WTC11 (cell line): ENCODE measurements around the gene CTSA. TPM values are rescaled to one million over a fixed set of nuclear protein-coding genes. Genes with fewer than 3 reads are reported as not detected.

Source experiments
- ATAC-seq: fragments of 200-7000 bp; cut with Tn5 transposase; 2 replicates; pipeline ENCODE4 v1.10.0; 2021; ENCODE audit warnings: mild to moderate bottlenecking, moderate library complexity
- CTCF ChIA-PET: fragments of 300-600 bp; sonication (Branson Sonifier 250); formaldehyde crosslinking; loops from one replicate; lab custom pipeline; 2021; ENCODE audit warnings: antibody characterized with exemption; lab: Charles Lee
- POLR2A ChIA-PET: fragments of 350-600 bp; sonication (Branson Sonifier 250); formaldehyde crosslinking; loops from one replicate; lab custom pipeline; 2021; ENCODE audit warnings: antibody characterized with exemption; lab: Charles Lee
- DNase-seq: peaks from one replicate; pipeline ENCODE4 v3.0.0; 2021; ENCODE audit warnings: low spot score
- H3K27ac Mint-ChIP-seq: 2 replicates; pipeline ENCODE4 v1.8.0; 2021; ENCODE audit warnings: mixed read lengths
- H3K27me3 Mint-ChIP-seq: 2 replicates; pipeline ENCODE4 v1.8.0; 2021; ENCODE audit warnings: low read depth, mild to moderate bottlenecking, moderate library complexity, mixed read lengths
- H3K36me3 Mint-ChIP-seq: 2 replicates; pipeline ENCODE4 v1.8.0; 2021; ENCODE audit warnings: mixed read lengths
- H3K4me1 Mint-ChIP-seq: 2 replicates; pipeline ENCODE4 v1.8.0; 2022; ENCODE audit warnings: mixed read lengths
- H3K4me3 Mint-ChIP-seq: 2 replicates; pipeline ENCODE4 v1.8.0; 2021; ENCODE audit warnings: mild to moderate bottlenecking, moderate library complexity, mixed read lengths
- H3K9me3 Mint-ChIP-seq: 2 replicates; pipeline ENCODE4 v1.8.0; 2021; ENCODE audit warnings: mixed read lengths
- ATF1 ChIP-seq: sonication (generic); formaldehyde crosslinking; IDR thresholded peaks from 2 replicates; pipeline ENCODE4 v1.8.1; 2023; ENCODE audit warnings: mild to moderate bottlenecking, moderate library complexity, missing genetic modification reagents
- CREM ChIP-seq: sonication (generic); formaldehyde crosslinking; IDR thresholded peaks from 2 replicates; pipeline ENCODE4 v1.8.1; 2022; ENCODE audit warnings: mild to moderate bottlenecking, missing genetic modification reagents, moderate library complexity
- IRF1 ChIP-seq: sonication (generic); formaldehyde crosslinking; IDR thresholded peaks from 2 replicates; pipeline ENCODE4 v1.8.0; 2023; ENCODE audit warnings: missing genetic modification reagents
- JAZF1 ChIP-seq: fragments of 250-450 bp; sonication (Bioruptor Pico); IDR thresholded peaks from 2 replicates; pipeline ENCODE4 v1.9.0; 2021; ENCODE audit warnings: moderate library complexity, mild to moderate bottlenecking, inconsistent platforms
- JUN ChIP-seq: sonication (generic); formaldehyde crosslinking; IDR thresholded peaks from 2 replicates; pipeline ENCODE4 v1.8.0; 2023; ENCODE audit warnings: mild to moderate bottlenecking, missing genetic modification reagents
- KAT7 ChIP-seq: sonication (generic); formaldehyde crosslinking; IDR thresholded peaks from 2 replicates; pipeline ENCODE4 v1.8.1; 2023; ENCODE audit warnings: missing genetic modification reagents, mild to moderate bottlenecking, borderline replicate concordance
- MAX ChIP-seq: sonication (generic); formaldehyde crosslinking; IDR thresholded peaks from 2 replicates; pipeline ENCODE4 v1.8.0; 2022; ENCODE audit warnings: mild to moderate bottlenecking, missing genetic modification reagents
- MXD4 ChIP-seq: fragments of 250-450 bp; sonication (Bioruptor Pico); IDR thresholded peaks from 2 replicates; pipeline ENCODE4 v1.8.0; 2021; ENCODE audit warnings: mild to moderate bottlenecking, moderate library complexity, borderline replicate concordance
- NFYB ChIP-seq: sonication (generic); formaldehyde crosslinking; conservative IDR thresholded peaks from 2 replicates; pipeline ENCODE4 v1.8.0; 2022; ENCODE audit warnings: low read depth, missing genetic modification reagents
- ZBTB21 ChIP-seq: sonication (generic); formaldehyde crosslinking; IDR thresholded peaks from 2 replicates; pipeline ENCODE4 v1.8.1; 2023; ENCODE audit warnings: mild to moderate bottlenecking, missing genetic modification reagents, borderline replicate concordance
- ZNF138 ChIP-seq: sonication (generic); formaldehyde crosslinking; conservative IDR thresholded peaks from 2 replicates; pipeline ENCODE4 v1.8.1; 2022; ENCODE audit warnings: mild to moderate bottlenecking, moderate library complexity, missing genetic modification reagents
- ZNF232 ChIP-seq: sonication (generic); formaldehyde crosslinking; IDR thresholded peaks from 2 replicates; pipeline ENCODE4 v1.8.0; 2022; ENCODE audit warnings: mild to moderate bottlenecking, missing genetic modification reagents
- ZNF423 ChIP-seq: fragments of 250-450 bp; sonication (Bioruptor Pico); IDR thresholded peaks from 2 replicates; pipeline ENCODE4 v2.1.2; 2022; ENCODE audit warnings: mild to moderate bottlenecking, moderate library complexity
- ZNF671 ChIP-seq: fragments of 250-450 bp; sonication (Bioruptor Pico); IDR thresholded peaks from 2 replicates; pipeline ENCODE4 v1.8.0; 2021; ENCODE audit warnings: mild to moderate bottlenecking
- total RNA-seq: library from RNA; stranded (reverse); gene quantifications from 3 replicates; pipeline ENCODE4 v1.2.3, GENCODE V29; 2021
- TF ChIP-seq, protein P1 (sequence below): sonication (generic); formaldehyde crosslinking; IDR thresholded peaks from 2 replicates; pipeline ENCODE4 v1.8.1; 2022; ENCODE audit warnings: low read depth, mild to moderate bottlenecking, moderate library complexity, missing genetic modification reagents, borderline replicate concordance
- TF ChIP-seq, protein P2 (sequence below): sonication (generic); formaldehyde crosslinking; IDR thresholded peaks from 2 replicates; pipeline ENCODE4 v1.8.1; 2023; ENCODE audit warnings: mild to moderate bottlenecking, missing genetic modification reagents, moderate library complexity
- TF ChIP-seq, protein P3 (sequence below): fragments of 250-450 bp; sonication (Bioruptor Pico); IDR thresholded peaks from 2 replicates; pipeline ENCODE4 v1.9.0; 2021; ENCODE audit warnings: mild to moderate bottlenecking
- TF ChIP-seq, protein P4 (sequence below): sonication (generic); formaldehyde crosslinking; conservative IDR thresholded peaks from 2 replicates; pipeline ENCODE4 v1.8.1; 2022; ENCODE audit warnings: mild to moderate bottlenecking, missing genetic modification reagents
- TF ChIP-seq, protein P5 (sequence below): fragments of 250-450 bp; sonication (Bioruptor Pico); conservative IDR thresholded peaks from 2 replicates; pipeline ENCODE4 v1.9.0; 2021; ENCODE audit warnings: mild to moderate bottlenecking
- TF ChIP-seq, protein P6 (sequence below): sonication (generic); formaldehyde crosslinking; IDR thresholded peaks from 2 replicates; pipeline ENCODE4 v1.8.0; 2022; ENCODE audit warnings: mild to moderate bottlenecking, missing genetic modification reagents

The CTSA gene
- total RNA-seq, 1 experiment from 2014 or later = 48.3 TPM

DNA sequence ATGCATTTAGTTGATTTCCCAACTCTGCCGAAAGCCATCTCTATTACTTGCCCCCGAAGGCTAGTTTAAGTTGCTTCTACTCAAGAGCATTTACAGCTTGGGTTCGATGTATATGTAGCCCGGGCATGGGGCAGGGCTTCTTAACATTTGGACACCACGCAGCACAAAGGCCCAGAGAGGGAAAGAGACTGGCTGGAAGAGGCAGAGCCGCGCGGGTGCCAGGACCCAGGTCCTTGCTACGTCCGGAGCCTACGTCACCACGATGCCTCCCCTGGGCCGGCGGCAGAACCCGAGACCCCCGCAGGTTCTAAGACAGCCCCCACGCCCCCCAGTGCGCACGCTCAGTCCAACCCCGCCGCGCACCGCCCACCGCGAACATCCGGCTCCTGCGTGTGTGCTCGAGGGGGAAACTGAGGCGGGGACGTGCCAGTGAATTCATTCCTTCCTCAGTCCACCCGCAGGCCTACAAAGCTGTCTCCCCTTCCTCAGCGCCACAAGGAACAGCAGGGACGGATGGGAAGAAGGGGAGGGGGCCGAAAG, 43.0 kb downstream of the CTSA start:
- Mint-ChIP-seq H3K9me3 (no peaks in the 10 kb centered on the region), H3K36me3 (peaks cover 18% of the 10 kb centered on the region), H3K4me1 (peaks cover 40% of the 10 kb centered on the region), H3K4me3 (peak overlapping the region; percentile 96), H3K27me3 (no peaks in the 10 kb centered on the region)
- ChIA-PET CTCF (interaction anchor here (0.6 to 5.0 kb wide), 26 partner anchors 10 to 571 kb away, joined by 3 to 48 read pairs (median 4); partner anchors contain the start of genes CTSA, NEURL2, PLTP and SYS1), POLR2A (interaction anchor here (0.6 to 3.4 kb wide), 19 partner anchors 8 to 135 kb away, joined by 3 to 43 read pairs (median 4); partner anchors contain the start of genes CTSA, NEURL2, PLTP and SNX21)
- ATAC-seq = peak; percentile 15
- TF ChIP-seq, protein P1, sequence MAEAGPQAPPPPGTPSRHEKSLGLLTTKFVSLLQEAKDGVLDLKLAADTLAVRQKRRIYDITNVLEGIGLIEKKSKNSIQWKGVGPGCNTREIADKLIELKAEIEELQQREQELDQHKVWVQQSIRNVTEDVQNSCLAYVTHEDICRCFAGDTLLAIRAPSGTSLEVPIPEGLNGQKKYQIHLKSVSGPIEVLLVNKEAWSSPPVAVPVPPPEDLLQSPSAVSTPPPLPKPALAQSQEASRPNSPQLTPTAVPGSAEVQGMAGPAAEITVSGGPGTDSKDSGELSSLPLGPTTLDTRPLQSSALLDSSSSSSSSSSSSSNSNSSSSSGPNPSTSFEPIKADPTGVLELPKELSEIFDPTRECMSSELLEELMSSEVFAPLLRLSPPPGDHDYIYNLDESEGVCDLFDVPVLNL = no peak
- TF ChIP-seq ZNF232 (CRISPR knock-in tag) (0 out of 2 replicates have a peak, but pooled peaks have one; percentile 25), ZBTB21 (CRISPR knock-in tag) (peak; percentile 81; the same call in 1 of the 2 replicates), ZNF138 (CRISPR knock-in tag) (0 out of 2 replicates have a peak, but pooled peaks have one; percentile 28), IRF1 (CRISPR knock-in tag) (peak; percentile 9; the same call in 1 of the 2 replicates), NFYB (CRISPR knock-in tag) (0 out of 2 replicates have a peak, but pooled peaks have one; percentile 13), CREM (peak; percentile 18; the same call in 1 of the 2 replicates), ZNF671 (0 out of 2 replicates have a peak, but pooled peaks have one; percentile 13), JUN (no peak), ZNF423 (CRISPR knock-in tag) (peak; percentile 94), ATF1 (CRISPR knock-in tag) (0 out of 2 replicates have a peak, but pooled peaks have one; percentile 69), MAX (CRISPR knock-in tag) (0 out of 2 replicates have a peak, but pooled peaks have one; percentile 53), JAZF1 (CRISPR knock-in tag) (no peak), KAT7 (CRISPR knock-in tag) (peak; percentile 32; the same call in 1 of the 2 replicates)
- TF ChIP-seq, protein P2, sequence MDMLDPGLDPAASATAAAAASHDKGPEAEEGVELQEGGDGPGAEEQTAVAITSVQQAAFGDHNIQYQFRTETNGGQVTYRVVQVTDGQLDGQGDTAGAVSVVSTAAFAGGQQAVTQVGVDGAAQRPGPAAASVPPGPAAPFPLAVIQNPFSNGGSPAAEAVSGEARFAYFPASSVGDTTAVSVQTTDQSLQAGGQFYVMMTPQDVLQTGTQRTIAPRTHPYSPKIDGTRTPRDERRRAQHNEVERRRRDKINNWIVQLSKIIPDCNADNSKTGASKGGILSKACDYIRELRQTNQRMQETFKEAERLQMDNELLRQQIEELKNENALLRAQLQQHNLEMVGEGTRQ (CRISPR knock-in tag) = 0 out of 2 replicates have a peak, but pooled peaks have one; percentile 36
- TF ChIP-seq, protein P3, sequence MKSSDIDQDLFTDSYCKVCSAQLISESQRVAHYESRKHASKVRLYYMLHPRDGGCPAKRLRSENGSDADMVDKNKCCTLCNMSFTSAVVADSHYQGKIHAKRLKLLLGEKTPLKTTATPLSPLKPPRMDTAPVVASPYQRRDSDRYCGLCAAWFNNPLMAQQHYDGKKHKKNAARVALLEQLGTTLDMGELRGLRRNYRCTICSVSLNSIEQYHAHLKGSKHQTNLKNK = no peak
- TF ChIP-seq, protein P4, sequence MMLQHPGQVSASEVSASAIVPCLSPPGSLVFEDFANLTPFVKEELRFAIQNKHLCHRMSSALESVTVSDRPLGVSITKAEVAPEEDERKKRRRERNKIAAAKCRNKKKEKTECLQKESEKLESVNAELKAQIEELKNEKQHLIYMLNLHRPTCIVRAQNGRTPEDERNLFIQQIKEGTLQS (CRISPR knock-in tag) = no peak
- TF ChIP-seq, all 79 proteins: peak for 12
- DNase-seq = peak; percentile 63
- peak overlapping the region; percentile 100 for H3K27ac Mint-ChIP-seq

DNA sequence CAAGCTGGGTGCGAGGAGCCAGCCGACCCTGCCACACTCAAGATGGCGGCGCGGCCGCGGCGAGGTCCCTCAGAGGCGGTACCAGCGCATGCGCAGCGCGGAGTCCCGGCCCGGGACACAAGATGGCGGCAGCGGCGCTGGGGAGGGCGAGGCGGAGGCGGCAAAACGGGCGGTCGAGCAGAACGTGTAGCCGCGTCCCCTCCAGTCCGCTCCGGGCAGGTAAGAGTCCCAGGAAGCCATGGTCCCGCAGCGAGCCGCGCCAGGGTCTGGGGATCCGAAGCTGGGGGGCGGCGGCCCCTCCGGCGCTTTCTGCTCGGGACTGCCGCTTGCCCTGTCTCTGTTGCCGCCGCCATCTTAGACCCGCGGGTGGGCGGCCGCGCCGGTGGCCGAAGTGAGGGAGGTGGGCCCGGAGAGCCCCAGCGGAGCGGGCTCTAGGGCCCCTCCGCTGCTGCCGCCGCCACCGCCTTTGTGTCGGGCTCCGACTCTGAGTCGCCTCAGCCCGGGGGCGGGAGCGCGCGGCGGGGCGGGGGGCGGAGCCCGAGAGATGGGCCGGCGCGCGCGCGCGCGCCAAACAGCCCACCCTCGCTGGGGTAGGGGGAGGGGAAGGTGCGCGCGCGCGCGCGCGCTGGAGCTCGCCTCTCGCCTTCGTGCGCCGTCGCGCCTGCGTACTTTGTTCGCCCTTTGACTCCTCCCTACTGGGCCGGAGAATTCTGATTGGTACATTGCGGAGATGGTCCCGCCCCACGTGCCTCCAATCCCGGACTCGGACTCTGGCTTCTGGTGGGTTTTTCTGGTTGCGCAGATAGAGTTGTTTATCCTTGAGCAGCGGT, 43.7 kb downstream of the CTSA start, which contains the start of gene PCIF1:
Gene PCIF1 (plus strand): TSS at position 98 of the 830 bp plus-strand sequence. CDS start 4,317 bp downstream, outside the sequence.
- ATAC-seq = peak; percentile 63
- peak; percentile 98 for DNase-seq
- peak; percentile 78 for TF ChIP-seq NFYB (CRISPR knock-in tag)
- no peak for TF ChIP-seq MXD4 (CRISPR knock-in tag)
- TF ChIP-seq, protein P5, sequence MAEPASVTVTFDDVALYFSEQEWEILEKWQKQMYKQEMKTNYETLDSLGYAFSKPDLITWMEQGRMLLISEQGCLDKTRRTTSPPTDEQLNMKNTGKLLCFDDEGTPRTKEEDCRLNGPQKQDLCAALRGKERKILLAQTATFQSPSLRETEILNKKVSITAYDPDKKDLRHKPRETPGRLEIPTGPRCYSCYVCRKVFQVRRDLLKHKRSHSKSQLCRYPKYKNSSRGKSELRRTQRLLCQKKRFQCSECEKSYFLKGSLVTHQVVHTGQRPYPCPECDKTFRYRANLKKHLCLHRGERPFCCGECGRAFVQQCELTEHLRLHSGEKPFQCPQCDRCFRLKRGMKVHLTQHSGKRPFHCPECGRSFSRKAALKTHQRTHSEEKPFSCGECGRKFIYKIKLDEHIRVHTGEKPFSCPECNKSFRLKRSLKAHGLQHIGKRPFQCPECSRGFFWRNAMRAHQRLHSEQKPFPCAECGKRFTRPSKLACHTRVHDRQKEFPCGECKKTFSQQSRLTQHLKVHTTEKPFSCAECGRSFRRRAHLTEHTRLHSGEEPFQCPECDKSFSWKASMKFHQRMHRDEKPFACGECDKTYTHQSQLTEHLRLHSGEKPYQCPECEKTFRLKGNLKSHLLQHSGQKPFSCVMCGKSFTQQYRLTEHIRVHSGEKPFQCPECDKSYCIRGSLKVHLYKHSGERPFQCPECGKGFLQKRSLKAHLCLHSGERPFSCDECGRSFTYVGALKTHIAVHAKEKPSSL (CRISPR knock-in tag) = no peak
- TF ChIP-seq, protein P2 (CRISPR knock-in tag) = peak; percentile 88
- TF ChIP-seq ZNF423 (CRISPR knock-in tag) = no peak
- peak; percentile 91 for TF ChIP-seq IRF1 (CRISPR knock-in tag)
- TF ChIP-seq, protein P6, sequence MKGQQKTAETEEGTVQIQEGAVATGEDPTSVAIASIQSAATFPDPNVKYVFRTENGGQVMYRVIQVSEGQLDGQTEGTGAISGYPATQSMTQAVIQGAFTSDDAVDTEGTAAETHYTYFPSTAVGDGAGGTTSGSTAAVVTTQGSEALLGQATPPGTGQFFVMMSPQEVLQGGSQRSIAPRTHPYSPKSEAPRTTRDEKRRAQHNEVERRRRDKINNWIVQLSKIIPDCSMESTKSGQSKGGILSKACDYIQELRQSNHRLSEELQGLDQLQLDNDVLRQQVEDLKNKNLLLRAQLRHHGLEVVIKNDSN (CRISPR knock-in tag) = peak; percentile 84

More for the DNA sequence above, 43.7 kb downstream of the CTSA start, which contains the start of gene PCIF1:
- peak within 1 kb of the TSS; percentile 96 for H3K4me3 Mint-ChIP-seq
- H3K27ac Mint-ChIP-seq = peak within 1 kb of the TSS; percentile 100
- ChIA-PET CTCF (interaction anchor here (0.6 to 5.0 kb wide), 18 partner anchors 12 to 623 kb away, joined by 3 to 48 read pairs (median 4); partner anchors contain the start of genes CTSA, NEURL2, SYS1 and ZSWIM1), POLR2A (interaction anchor here (0.6 to 3.4 kb wide), 23 partner anchors 13 to 498 kb away, joined by 3 to 43 read pairs (median 4); partner anchors contain the start of genes CTSA, NEURL2, PLTP and SNX21)
- H3K36me3 Mint-ChIP-seq = peaks cover 25% of the 10 kb centered on the region
- H3K9me3 Mint-ChIP-seq = no peaks in the 10 kb centered on the region
- H3K27me3 Mint-ChIP-seq = no peaks in the 10 kb centered on the region
- H3K4me1 Mint-ChIP-seq = peaks cover 39% of the 10 kb centered on the region
